Stimulated activated CD8-positive, alpha-beta memory T cell treated with anti-CD3 and anti-CD28 coated beads, Interleukin-7, amount 100 ng/mL, for 1 hour (primary cell): Measurements from ENCODE around the gene MSH5.

Experiments
- DNase-seq, 2 donors: peaks; one replicate each; pipeline ENCODE4 v3.0.0-alpha.2; 2020; ENCODE audit warnings: low read depth in 2 of 2

Gene MSH5

DNA sequence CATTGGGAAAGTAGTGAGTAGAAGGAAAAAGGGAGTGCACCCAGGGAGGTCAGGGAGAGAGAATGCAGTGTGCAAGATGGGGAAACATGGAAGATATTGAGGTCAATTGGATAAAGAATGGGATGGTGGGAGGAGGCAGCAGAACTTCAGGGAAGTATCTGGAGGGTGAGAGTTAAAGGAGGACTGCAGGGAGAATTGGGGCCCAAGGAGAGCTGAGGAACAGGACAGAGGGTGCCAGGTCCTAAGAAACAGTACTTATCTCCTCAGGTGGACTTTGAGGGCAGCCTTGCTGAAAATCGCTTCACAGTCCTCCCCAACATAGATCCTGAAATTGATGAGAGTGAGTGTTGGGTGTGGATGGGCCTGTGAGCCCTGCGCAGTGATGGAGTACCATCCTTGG, 18.5 kb downstream of the MSH5 start:
- no peak for DNase-seq

DNA sequence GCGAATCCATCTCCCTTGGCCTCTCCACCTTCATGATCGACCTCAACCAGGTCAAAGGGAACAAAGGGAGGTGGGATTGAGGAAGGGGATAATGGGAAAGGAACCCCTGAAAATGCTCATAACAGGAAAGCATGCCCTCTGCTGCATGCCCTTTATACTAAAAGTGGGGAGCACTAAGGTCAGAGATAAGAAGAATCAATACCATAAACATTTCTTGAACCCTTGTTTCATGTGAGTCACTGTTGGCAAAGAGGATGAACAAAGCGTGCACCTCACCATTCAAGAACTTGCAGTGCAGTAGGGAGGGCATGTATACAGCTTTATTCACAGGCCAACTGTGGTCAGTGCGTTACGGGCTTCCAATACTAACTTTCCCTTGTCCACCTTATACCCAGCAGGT, 21.0 kb downstream of the MSH5 start:
- DNase-seq: no peak

DNA sequence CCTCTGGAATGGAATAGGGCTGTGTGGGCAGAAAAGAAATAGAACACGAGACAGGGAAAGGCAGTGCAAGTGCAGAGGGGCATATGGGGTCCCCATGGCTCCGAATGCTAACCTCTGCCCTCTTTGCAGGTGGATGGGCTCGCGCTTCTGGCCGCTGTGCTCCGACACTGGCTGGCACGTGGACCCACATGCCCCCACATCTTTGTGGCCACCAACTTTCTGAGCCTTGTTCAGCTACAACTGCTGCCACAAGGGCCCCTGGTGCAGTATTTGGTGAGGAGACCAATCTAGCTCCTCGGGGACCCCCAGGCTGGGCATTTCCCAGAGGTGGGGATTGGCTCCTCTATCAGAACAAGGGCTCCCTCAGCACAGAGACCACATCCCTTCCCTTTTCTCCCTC, 21.5 kb downstream of the MSH5 start:
- no peak for DNase-seq

DNA sequence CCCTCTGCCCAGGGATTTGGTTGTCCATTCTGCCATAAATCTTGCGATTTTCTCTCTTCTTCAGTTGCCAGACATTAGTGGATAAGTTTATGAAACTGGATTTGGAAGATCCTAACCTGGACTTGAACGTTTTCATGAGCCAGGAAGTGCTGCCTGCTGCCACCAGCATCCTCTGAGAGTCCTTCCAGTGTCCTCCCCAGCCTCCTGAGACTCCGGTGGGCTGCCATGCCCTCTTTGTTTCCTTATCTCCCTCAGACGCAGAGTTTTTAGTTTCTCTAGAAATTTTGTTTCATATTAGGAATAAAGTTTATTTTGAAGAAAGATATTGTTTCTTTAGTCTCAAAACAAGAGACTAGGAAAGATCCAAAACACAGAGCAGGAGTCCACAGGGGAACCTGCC, 22.6 kb downstream of the MSH5 start, which contains the start of gene SAPCD1:
Gene SAPCD1, plus strand, starts transcription at position 301 of the 400 bp plus-strand sequence. CDS start 399 bp downstream, outside the sequence.
- DNase-seq: no peak

DNA sequence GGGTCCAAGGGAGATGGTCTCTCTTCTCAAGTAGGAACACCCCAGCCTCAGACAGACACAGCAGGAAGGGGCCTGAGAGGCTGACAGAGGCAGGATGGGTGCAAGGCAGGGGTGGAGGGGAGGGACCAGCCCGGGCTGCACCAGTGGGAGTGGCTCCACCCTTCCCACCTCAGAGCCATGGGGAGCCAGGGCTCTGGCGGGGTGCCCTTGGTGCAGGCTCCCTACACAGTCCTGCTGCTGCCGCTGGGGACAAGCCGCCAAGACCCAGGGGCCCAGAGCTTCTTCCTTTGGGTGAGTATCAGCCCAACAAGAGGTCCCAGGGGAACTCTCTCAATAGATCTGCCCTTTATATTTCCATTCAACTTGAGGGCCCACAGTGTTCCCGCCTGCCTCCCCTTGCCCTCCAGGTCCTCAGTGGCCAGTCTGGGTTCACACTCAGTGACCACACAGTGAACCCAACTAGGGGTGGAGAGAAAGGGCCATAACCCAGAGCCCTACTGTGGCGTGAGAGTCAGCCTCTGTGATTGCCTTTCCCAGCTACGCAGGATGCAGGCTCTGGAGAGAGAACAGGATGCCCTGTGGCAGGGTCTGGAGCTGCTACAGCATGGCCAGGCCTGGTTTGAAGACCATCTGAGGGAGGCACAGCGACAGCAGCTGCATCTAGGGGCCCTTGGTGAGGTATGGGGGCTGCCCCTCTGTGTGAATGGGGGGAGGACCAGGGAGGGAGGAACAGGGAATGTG, 23.2 kb downstream of the MSH5 start:
- DNase-seq: no peak

DNA sequence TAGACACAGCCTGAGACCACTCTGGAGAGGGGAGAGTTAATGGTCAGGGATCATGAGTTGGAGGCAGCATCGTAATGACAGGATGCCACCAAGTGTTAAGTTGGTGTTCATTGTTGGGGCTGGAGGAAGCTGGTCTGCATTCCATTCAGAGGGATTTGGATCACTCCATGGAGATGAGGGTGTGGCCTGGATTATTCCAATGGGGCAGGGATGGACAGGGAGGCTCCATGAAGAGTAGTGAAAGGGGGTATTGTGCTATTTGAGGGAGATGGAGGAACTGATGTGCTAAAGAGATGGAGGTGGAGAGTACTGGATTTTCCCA, 23.8 kb downstream of the MSH5 start:
- DNase-seq: no peak

DNA sequence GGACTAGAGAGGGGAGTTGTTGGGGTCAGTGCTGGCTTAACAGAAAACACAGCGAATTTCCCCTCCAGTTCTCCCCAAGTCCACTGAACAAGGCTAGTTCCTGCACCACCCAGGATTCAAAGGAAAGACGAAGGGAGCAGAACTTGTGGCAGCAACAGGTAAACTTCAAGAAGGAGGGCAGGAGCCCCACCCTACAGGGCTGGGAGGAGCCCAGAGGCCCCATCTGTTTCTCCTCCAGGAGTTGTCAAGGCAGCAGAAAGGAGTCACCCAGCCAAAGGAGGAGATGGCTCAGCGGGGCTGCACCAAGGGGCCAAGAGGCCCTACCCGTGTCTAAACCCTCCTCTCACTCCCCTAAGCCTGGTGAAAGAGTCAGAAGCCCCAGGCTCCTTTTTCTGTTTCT, 24.4 kb downstream of the MSH5 start:
- no peak for DNase-seq

DNA sequence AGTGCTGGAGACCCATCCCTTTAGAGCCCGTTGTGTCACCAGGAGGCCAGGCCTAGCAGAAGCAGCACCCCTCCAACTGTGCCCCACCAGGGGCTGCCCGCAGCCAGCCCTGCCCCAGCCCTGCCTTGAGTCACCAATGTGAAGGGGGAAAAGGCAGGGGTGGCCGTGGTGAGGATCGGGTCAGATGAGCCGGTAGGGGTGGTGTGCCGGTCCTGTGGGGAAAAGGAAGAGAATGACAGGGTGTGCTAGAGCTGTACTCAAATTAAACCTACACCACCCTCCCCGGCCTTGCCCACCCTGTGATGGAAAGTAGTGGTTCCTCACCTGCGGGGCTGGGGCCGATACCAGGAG, 25.7 kb downstream of the MSH5 start:
- no peak for DNase-seq

DNA sequence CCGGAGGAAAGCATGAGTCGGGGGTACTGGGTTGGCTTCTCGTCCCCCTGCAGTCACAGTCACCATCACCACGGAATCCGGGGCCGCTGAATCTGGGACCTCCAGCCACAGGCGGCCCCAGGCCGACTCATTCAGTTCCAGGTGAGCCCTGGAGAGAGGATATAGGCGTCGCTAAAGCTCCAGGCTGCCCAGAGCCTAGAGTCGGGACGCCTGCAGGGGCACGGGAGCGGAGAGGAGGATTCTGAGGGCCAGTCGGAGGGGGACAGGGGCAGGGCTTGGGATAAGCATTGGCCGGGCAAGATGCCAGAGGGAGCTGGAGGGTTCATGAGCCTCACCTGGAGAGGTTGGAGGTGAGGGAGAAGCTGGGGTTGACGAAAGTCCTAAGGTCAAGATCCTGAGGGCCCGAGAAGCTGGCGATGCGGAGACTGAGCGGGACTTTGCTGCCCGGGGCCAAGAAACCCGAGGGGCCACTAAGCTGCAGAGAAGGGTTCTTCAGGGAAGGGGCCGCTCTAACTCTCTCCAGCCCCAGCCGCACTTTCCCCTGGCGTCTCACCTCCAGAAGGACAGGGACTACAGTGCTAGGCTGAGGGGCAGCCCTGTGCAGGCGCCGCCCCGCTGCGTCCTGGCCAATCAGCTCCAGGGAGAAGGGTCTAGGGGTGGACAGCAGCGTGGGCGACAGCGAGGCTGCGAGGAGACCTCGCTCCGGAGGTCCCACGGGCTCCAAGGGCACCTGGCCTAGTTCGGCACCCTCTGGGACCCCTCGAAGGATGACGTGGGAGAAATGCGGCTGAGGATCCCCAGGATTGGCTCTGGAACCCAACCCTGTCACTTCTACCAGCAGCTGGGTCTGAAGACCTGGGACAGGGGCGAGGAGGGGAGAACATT, 26.3 kb downstream of the MSH5 start:
- DNase-seq: no peak

DNA sequence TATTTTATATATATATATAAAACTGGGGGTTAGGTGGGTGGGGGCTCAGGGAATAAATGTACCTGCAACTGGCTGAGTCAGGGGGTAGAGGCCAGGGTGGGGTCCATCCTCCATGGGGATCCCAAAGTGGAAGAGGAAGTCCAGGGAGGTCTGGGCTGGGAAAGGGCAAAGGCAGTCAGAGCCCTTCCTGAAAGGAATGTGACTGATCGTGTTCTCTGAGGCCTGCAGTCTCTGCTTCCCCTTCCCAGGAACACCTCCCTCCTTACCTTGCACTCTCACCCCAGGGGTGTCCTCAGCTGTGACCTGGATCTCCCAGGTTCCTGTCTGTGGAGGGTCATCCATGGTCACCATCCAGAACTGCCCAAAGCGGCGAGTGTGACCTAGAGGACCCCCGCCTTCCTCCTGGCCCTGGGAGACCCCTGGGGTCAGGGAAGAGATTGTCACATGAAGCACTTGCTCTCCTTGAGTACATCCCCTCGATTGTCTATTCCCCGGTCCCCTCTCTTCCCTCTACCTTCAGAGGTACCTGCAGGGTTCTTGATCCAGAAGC, 27.4 kb downstream of the MSH5 start:
- DNase-seq: no peak

DNA sequence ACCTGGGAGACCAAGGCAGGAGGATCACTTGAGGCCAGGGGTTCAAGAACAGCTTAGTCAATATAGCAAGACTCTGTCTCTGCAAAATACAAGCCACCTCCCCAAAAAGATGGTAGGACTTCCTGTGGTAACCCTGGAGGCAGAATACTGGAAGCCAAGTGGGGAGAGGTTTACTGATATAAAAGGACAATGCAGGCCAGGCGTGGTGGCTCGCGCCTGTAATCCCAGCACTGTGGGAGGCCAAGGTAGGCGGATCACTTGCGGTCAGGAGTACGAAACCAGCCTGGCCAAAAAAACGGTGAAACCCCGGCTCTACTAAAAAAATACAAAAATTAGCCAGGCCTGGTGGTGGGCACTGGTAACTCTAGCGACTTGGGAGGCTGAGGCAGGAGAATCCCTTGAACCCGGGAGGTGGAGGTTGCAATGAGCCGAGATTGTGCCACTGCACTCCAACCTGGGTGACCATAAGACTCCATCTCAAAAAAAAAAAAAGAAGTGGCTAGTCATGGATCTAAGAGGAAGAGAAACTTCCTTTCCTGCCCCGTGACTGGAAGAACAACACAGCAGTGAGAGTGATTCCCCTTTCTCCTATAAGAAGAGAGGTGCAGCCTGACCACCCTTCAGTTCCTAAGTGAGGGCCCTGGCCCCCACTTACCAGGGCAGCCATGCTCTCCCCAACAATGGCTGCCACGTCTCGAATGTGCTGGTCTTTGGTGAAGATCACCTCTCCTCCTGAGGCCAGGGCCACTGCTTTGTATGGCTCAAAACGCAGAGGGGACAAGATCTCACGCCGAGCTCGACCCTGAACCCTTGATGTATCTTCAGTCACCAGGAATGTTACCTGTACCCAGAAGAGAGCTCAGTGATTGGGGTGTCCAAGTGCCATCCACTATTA, 28.8 kb downstream of the MSH5 start:
- no peak for DNase-seq

DNA sequence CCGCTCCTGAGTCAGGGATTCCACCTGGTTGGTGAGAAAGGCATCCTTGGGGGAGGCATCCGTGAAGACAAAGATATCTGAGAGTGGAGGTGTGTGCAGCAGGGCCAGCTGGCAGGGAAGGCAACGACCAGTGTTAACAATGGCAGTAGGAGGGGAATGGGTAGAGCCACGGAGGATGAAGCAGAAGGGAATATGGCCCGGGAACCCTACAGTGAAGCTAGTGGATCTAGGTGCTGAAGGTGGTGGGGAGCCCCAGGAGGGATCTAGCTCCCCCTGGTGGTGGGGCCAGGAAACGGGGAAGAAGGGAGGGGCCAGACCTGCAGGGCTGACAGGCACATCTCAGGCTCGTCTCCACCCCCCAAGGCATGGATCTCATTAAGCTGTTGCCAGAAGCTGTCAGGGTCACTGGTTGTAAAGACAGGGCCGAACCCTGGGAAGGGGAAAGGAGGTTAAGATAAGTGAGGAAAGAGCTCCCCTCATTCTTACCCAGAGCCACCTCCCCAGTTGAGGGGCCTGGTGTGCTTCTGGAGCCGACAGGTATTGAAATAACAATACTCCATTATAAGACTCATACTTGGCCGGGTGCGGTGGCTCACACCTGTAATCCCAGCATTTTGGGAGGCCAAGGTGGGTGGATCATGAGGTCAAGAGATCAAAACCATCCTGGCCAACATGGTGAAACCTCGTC, 30.0 kb downstream of the MSH5 start:
- DNase-seq: peak; percentile 52 to 64

DNA sequence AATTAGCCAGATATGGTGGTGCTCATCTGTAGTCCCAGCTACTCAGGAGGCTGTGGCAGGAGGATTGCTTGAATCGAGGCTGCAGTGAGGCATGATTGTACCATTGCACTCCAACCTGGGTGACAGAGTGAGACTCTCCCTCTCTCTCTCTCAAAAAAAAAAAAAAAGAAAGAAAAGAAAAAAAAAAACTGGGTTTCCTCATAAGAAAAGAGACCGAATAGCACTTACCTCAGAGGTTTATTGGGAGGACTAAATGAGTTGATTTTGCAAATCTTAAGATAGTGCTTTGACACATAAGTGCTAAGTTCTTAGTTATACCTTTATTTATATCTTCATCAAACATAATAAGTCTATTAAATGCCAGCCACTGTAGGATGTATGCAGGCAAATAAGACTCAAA, 31.1 kb downstream of the MSH5 start:
- no peak for DNase-seq

DNA sequence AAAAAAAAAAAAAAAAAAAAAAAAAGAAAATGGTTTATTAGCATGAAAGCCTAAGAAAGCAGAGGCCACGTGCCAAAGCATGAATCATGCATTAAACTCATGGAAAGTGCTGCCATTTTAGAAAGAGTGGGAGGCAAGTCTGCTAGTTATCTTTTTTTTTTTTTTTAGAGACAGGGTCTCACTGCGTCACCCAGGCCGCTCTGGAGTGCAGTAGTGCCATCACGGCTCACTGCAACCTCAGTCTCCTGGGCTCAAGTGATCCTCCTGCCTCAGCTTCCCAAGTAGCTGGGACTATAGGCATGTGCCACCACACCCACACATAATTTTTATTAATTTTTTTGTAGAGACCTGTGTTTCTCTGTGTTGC, 32.2 kb downstream of the MSH5 start:
- DNase-seq: no peak

DNA sequence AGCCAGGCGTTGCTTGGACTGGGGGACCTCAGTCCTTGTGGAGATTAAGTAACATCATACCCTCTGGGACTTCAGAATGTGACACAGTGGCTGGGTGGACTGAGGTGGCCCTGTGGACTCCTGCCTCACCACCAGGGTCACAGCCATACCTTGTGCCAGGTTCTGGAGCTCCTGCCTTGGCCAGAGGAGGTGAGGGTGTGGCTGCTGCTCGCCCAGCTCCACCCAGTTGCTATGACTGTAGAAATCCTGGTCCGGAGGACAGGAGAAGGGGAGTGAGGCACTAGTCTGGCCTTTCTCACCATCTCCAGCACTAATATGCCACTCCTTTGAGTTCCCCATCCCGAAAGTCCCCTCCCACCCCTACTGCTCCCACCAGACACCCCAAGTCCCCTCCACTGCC, 35.4 kb downstream of the MSH5 start:
- DNase-seq: no peak

DNA sequence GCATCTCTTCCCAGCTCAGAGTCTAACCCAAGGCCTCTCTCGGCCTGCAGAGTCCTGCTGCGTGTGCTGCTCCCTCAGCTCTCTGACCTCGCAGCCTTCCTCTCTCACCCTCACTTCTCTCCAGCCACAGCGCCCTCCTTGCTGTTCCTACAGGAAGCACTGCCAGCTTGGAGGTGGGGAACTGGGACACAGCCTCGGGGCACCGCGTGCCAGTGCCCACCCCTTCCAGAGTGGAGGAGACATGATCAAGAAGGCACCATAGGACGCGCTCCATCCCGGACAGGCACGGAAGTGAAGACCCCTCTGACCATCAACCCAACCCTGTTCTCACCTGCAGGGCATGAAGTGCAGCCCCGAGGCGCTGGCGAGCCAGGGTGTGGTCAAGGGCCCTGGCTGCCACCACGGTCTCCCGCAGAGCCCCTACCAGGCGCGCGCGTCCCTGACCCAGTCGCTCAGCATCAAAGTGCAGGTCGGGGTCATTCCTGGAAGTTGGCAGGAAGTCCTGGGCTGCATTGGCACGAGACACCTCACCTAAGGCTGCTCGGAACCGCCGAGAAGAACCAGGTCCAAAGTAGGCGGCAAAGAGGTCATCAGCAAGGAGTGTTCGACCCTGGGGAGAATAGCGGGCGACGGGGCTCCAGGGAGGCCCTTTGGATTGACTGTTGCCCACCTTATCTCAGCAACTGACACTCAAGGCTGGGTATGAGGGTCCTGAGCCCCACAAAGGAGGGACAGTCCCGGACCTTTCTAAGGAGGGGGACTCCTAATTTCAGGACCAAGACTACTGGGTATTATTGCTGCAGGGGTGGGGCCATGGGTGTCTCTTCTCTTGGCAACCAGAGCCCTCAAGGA, 36.1 kb downstream of the MSH5 start:
- DNase-seq: no peak

DNA sequence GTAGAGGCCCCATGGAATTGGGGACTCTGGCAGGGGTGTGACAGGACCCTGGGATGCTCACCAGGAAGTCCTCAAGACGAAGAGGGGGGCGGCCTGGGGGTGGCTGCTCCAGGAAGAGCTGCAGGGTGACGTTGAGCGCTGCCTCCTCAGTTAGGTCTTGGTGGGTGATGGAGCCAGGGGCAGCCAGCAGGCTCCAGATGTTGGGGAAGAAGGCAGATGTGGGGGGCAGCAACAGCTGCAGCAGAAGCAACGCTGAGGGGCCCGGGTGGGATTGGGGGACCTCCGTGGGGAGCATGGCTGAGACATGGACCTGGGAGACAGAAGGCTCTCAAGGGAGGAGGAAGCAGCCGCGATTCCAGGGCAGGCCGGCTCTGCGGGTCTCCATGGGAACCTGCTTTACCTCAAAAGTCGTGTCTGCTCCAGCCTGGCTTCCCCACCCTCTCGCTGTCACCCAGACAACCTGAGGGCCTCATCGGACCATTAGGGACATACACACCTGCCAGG, 36.7 kb downstream of the MSH5 start:
- DNase-seq: no peak

DNA sequence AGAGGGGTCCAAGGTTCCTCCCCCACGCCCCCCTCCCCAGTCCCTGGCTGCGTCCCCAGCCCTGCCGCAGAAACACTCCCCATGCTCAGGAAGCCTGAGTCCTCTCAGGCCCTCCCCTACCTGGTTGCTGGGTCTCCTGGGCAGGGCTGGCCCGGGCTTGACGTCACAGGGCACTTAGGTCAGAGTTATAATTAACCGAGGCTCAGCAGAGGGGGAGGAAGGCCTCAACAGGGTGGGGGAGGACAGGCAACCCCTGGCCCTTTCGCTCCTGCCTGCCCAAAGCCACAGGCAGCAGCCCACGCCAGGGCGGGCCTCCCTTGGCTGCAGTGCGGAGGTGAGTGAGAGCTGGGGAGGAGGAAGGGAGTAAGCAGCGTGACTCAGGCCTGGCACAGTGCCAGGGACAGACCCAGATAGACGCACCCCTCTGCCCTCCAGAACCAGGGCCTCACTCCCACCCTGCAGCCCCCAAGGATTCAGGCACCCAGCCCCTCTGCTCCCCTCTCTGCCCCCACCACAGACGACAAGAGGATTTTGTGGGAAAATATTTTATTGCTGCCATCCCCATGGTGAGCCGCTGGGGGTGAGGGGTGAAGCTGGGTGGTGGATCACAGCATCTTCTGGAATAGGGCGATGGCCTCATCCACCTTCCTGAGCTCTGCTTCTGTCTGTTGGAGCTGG, 37.3 kb downstream of the MSH5 start, which contains the start of gene VWA7:
Gene VWA7, minus strand, starts transcription at position 340 of the 678 bp plus-strand sequence. CDS start 549 bp downstream, outside the sequence.
- peak; percentile 19 to 37 for DNase-seq

DNA sequence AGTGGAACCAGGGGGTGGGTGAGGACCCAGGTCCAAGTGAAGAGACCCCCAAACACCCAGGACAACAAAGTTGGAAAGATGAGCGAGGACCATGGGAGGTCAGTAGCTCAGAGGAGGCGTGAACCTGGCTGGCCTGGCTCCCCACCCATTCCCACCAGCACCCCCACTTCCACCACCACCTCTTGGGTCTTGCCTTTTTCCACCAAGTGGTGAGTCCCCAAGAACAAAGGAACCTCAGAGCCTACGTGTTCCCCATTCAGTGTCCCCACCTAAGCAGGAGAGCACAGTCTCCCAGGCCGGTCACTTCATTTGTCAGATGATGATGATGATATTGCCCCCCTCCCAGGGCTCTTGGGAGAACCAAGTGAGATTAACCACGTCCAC, 37.9 kb downstream of the MSH5 start:
- no peak for DNase-seq

DNA sequence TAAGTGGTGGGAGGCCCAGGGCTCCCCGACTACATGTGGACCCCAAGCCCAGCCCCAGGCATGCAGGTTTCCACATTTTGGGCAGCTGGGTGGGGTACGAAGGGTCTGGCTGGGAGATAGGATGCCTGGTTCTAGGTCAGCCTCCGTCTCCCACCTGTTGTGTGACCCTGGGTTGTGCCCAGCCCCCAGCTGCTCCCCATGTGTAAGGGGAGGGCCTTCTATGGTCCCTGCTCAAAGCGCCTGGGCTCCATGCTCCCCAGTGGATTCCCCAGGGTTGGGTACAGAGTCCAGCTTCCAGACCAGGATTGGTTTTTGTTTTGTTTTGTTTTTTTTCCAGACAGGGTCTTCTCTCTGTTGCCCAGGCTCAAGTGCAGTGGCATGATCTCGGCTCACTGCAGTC, 38.4 kb downstream of the MSH5 start:
- DNase-seq: no peak
